Measurements from ENCODE around the gene KYNU.

GRCh38 chr2:143000599-143000998 is 123.1 kb downstream of the KYNU start:
- TF ChIP-seq CTCF (IDR thresholded peaks at IDR 0.05) (no peak), POLR2A (IDR thresholded peaks at IDR 0.05) (no peak), POLR2AphosphoS5 (IDR thresholded peaks at IDR 0.05) (no peak)
